Stomach (tissue), 4 donors: Measurements from ENCODE around the gene KCNK1.

Source experiments
- CTCF ChIP-seq, 7 experiments: fragments of 450-650 bp in 4 of 7; fragments of 200-600 bp in 3 of 7; sonication (generic) in 3 of 7; IDR thresholded peaks; one replicate each; pipeline ENCODE4 v1.5.1; 2016 to 2019; ENCODE audit warnings: antibody characterized with exemption in 7 of 7, control low read depth in 2 of 7, mild to moderate bottlenecking in 1 of 7
- POLR2A ChIP-seq, 4 donors: fragments of 450-650 bp; IDR thresholded peaks; one replicate each; pipeline ENCODE4 v1.6.1; 2016; ENCODE audit warnings: antibody characterized with exemption in 4 of 4, control low read depth in 2 of 4, mild to moderate bottlenecking in 1 of 4, moderate library complexity in 1 of 4

DNA sequence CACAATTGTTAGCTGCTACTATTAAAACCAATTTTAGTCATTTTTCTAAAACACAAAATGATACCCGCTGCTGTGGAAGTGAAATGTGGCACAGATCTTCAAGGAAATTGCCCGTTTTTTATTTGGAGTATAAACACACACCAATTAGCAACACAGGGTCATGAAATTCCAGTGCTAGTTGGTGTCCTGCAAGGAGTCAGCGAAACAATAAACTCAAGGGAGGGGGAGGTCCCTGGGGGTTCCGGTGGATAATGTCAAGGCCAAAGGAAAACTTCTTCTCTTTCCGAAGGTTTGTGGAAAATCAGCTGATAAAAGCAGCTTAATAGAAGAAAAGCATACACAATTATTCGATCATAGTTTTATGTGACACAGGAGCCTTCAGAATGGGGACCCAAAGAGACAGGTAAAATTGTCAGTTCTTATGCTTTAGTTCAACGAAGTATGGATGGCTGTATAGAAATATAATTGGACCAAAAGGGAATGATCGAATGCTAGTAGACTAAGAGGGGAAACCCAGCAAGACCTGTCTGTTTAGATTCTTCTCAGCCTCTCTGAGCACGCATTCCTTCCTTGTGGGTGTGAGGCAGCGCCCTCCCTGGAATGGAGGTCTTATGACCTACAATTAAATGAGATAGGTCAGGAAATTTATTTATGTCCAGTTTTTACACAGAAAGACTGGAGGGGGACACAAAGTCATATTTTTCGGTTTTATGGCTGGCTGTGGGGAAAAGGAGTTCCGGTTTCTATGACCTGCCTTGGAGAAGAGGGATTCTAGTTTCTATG, 65.9 kb downstream of the KCNK1 start:
- no peak for TF ChIP-seq POLR2A (IDR thresholded peaks at IDR 0.05)
- TF ChIP-seq CTCF (IDR thresholded peaks at IDR 0.05), result no peak
